Activated CD4-positive, alpha-beta T cell treated with anti-CD3 and anti-CD28 coated beads, Interleukin-2, amount 10 ng/mL, durations not matched to agents 7 days and 5 days (primary cell): Measurements from ENCODE around the gene GRM5. TPM values are rescaled to one million over a fixed set of nuclear protein-coding genes. Genes with fewer than 3 reads are reported as not detected.

ENCODE experiments used
- CTCF ChIA-PET: fragments of 350-600 bp; sonication (Branson Sonifier 250); formaldehyde crosslinking; loops from one replicate; lab custom pipeline; 2021; ENCODE audit warnings: antibody characterized with exemption; lab: Charles Lee
- POLR2A ChIA-PET: fragments of 350-600 bp; sonication (Branson Sonifier 250); formaldehyde crosslinking; loops from one replicate; lab custom pipeline; 2021; ENCODE audit warnings: antibody characterized with exemption; lab: Charles Lee
- DNase-seq: peaks from one replicate; pipeline ENCODE4 v3.0.0-alpha.2; 2020
- H3K27ac Mint-ChIP-seq: one replicate; pipeline ENCODE4 v1.8.0; 2021; ENCODE audit warnings: mild to moderate bottlenecking, moderate library complexity, mixed read lengths
- H3K27me3 Mint-ChIP-seq: one replicate; pipeline ENCODE4 v1.8.0; 2021; ENCODE audit warnings: mixed read lengths
- H3K36me3 Mint-ChIP-seq: one replicate; pipeline ENCODE4 v1.8.0; 2021; ENCODE audit warnings: low read depth, mixed read lengths
- H3K4me1 Mint-ChIP-seq: one replicate; pipeline ENCODE4 v1.8.0; 2021; ENCODE audit warnings: mixed read lengths
- H3K4me3 Mint-ChIP-seq: one replicate; pipeline ENCODE4 v1.8.0; 2021; ENCODE audit warnings: mild to moderate bottlenecking, moderate library complexity, mixed read lengths
- H3K9me3 Mint-ChIP-seq: one replicate; pipeline ENCODE4 v1.8.0; 2021; ENCODE audit warnings: mixed read lengths
- total RNA-seq, 2 experiments: library from RNA; stranded (reverse); gene quantifications; one replicate each; pipeline ENCODE4 v1.2.3, GENCODE V29; 2021

Gene GRM5
- total RNA-seq, 2 experiments from 2014 or later: not detected

- no peaks in the 10 kb centered on the region for H3K36me3 Mint-ChIP-seq
- H3K27me3 Mint-ChIP-seq: no peaks in the 10 kb centered on the region
- H3K27ac Mint-ChIP-seq: no peak overlapping the region
- ChIA-PET POLR2A (no interaction called here), CTCF (no interaction called here)
- DNase-seq: no peak
- no peak overlapping the region for H3K4me3 Mint-ChIP-seq
- H3K4me1 Mint-ChIP-seq: no peaks in the 10 kb centered on the region
- no peaks in the 10 kb centered on the region for H3K9me3 Mint-ChIP-seq
Observed at GRCh38 chr11:88644724-88645123, 421.1 kb downstream of the GRM5 start.

- Mint-ChIP-seq H3K27ac (no peak overlapping the region), H3K27me3 (peaks cover 2% of the 10 kb centered on the region), H3K4me3 (no peak overlapping the region), H3K36me3 (no peaks in the 10 kb centered on the region), H3K9me3 (no peaks in the 10 kb centered on the region), H3K4me1 (no peaks in the 10 kb centered on the region)
- no peak for DNase-seq
- POLR2A ChIA-PET: no interaction called here
- CTCF ChIA-PET: no interaction called here
Observed at GRCh38 chr11:88632163-88632562, 433.6 kb downstream of the GRM5 start.

- Mint-ChIP-seq H3K27ac (no peak overlapping the region), H3K27me3 (peaks cover 2% of the 10 kb centered on the region), H3K4me3 (no peak overlapping the region), H3K4me1 (no peaks in the 10 kb centered on the region), H3K36me3 (no peaks in the 10 kb centered on the region), H3K9me3 (no peaks in the 10 kb centered on the region)
- ChIA-PET CTCF (no interaction called here), POLR2A (no interaction called here)
- no peak for DNase-seq
Observed at GRCh38 chr11:88631497-88631896, 434.3 kb downstream of the GRM5 start.

GRCh38 chr11:88629496-88629895 is 436.3 kb downstream of the GRM5 start:
- H3K4me3 Mint-ChIP-seq: no peak overlapping the region
- no peaks in the 10 kb centered on the region for H3K9me3 Mint-ChIP-seq
- peaks cover 2% of the 10 kb centered on the region for H3K27me3 Mint-ChIP-seq
- CTCF ChIA-PET: no interaction called here
- no peaks in the 10 kb centered on the region for H3K4me1 Mint-ChIP-seq
- no peak for DNase-seq
- no peaks in the 10 kb centered on the region for H3K36me3 Mint-ChIP-seq
- H3K27ac Mint-ChIP-seq: no peak overlapping the region
- POLR2A ChIA-PET: no interaction called here

- peaks cover 2% of the 10 kb centered on the region for H3K27me3 Mint-ChIP-seq
- POLR2A ChIA-PET: no interaction called here
- no peaks in the 10 kb centered on the region for H3K36me3 Mint-ChIP-seq
- no peaks in the 10 kb centered on the region for H3K4me1 Mint-ChIP-seq
- H3K9me3 Mint-ChIP-seq: no peaks in the 10 kb centered on the region
- CTCF ChIA-PET: no interaction called here
- no peak overlapping the region for H3K27ac Mint-ChIP-seq
- no peak for DNase-seq
- H3K4me3 Mint-ChIP-seq: no peak overlapping the region
Observed at GRCh38 chr11:88626216-88626615, 439.6 kb downstream of the GRM5 start.

GRCh38 chr11:88623531-88623930 is 442.3 kb downstream of the GRM5 start:
- CTCF ChIA-PET: no interaction called here
- H3K4me1 Mint-ChIP-seq: no peaks in the 10 kb centered on the region
- no peak overlapping the region for H3K4me3 Mint-ChIP-seq

GRCh38 chr11:88620568-88621130 is 445.1 kb downstream of the GRM5 start:
- CTCF ChIA-PET: no interaction called here
- POLR2A ChIA-PET: no interaction called here
- Mint-ChIP-seq H3K36me3 (no peaks in the 10 kb centered on the region), H3K27ac (no peak overlapping the region), H3K4me1 (no peaks in the 10 kb centered on the region), H3K27me3 (no peaks in the 10 kb centered on the region), H3K9me3 (no peaks in the 10 kb centered on the region), H3K4me3 (no peak overlapping the region)
- no peak for DNase-seq

More at GRCh38 chr11:88623531-88623930, 442.3 kb downstream of the GRM5 start:
- H3K36me3 Mint-ChIP-seq: no peaks in the 10 kb centered on the region
- DNase-seq: no peak
- no peaks in the 10 kb centered on the region for H3K9me3 Mint-ChIP-seq
- POLR2A ChIA-PET: no interaction called here
- peaks cover 2% of the 10 kb centered on the region for H3K27me3 Mint-ChIP-seq
- no peak overlapping the region for H3K27ac Mint-ChIP-seq

GRCh38 chr11:88619656-88620385 is 446.0 kb downstream of the GRM5 start:
- no peak for DNase-seq
- Mint-ChIP-seq H3K4me3 (no peak overlapping the region), H3K27ac (no peak overlapping the region), H3K36me3 (no peaks in the 10 kb centered on the region), H3K27me3 (no peaks in the 10 kb centered on the region), H3K4me1 (no peaks in the 10 kb centered on the region), H3K9me3 (no peaks in the 10 kb centered on the region)
- CTCF ChIA-PET: no interaction called here
- POLR2A ChIA-PET: no interaction called here

- ChIA-PET POLR2A (no interaction called here), CTCF (interaction anchor here (0.6 kb wide), 1 partner anchor 286 kb away, joined by 4 read pairs; no protein-coding TSS in a partner anchor)
- Mint-ChIP-seq H3K4me3 (no peak overlapping the region), H3K4me1 (no peaks in the 10 kb centered on the region), H3K9me3 (no peaks in the 10 kb centered on the region), H3K27ac (no peak overlapping the region), H3K27me3 (no peaks in the 10 kb centered on the region), H3K36me3 (no peaks in the 10 kb centered on the region)
- DNase-seq: no peak
Observed at GRCh38 chr11:88619071-88619425, 446.7 kb downstream of the GRM5 start.

GRCh38 chr11:88618327-88619070 is 447.3 kb downstream of the GRM5 start:
- POLR2A ChIA-PET: no interaction called here
- Mint-ChIP-seq H3K4me3 (no peak overlapping the region), H3K27ac (no peak overlapping the region), H3K36me3 (no peaks in the 10 kb centered on the region), H3K4me1 (no peaks in the 10 kb centered on the region), H3K9me3 (no peaks in the 10 kb centered on the region), H3K27me3 (no peaks in the 10 kb centered on the region)
- CTCF ChIA-PET: interaction anchor here (0.6 kb wide), 1 partner anchor 285 kb away, joined by 4 read pairs; no protein-coding TSS in a partner anchor
- no peak for DNase-seq

- Mint-ChIP-seq H3K9me3 (no peaks in the 10 kb centered on the region), H3K27me3 (no peaks in the 10 kb centered on the region), H3K4me1 (no peaks in the 10 kb centered on the region), H3K27ac (no peak overlapping the region), H3K4me3 (no peak overlapping the region), H3K36me3 (no peaks in the 10 kb centered on the region)
- CTCF ChIA-PET: no interaction called here
- DNase-seq: no peak
- POLR2A ChIA-PET: no interaction called here
Observed at GRCh38 chr11:88617226-88617625, 448.6 kb downstream of the GRM5 start.

GRCh38 chr11:88604260-88604659 is 461.5 kb downstream of the GRM5 start:
- no peak overlapping the region for H3K27ac Mint-ChIP-seq
- POLR2A ChIA-PET: no interaction called here
- DNase-seq: no peak

GRCh38 chr11:88603091-88603867 is 462.5 kb downstream of the GRM5 start:
- DNase-seq: no peak
- ChIA-PET POLR2A (no interaction called here), CTCF (no interaction called here)
- Mint-ChIP-seq H3K9me3 (no peaks in the 10 kb centered on the region), H3K36me3 (no peaks in the 10 kb centered on the region), H3K4me1 (no peaks in the 10 kb centered on the region), H3K27ac (no peak overlapping the region), H3K4me3 (no peak overlapping the region), H3K27me3 (no peaks in the 10 kb centered on the region)

More at GRCh38 chr11:88604260-88604659, 461.5 kb downstream of the GRM5 start:
- Mint-ChIP-seq H3K27me3 (no peaks in the 10 kb centered on the region), H3K36me3 (no peaks in the 10 kb centered on the region), H3K4me1 (no peaks in the 10 kb centered on the region), H3K4me3 (no peak overlapping the region), H3K9me3 (no peaks in the 10 kb centered on the region)
- CTCF ChIA-PET: no interaction called here
